Measurements from ENCODE around the gene LEKR1.
"Not testable (repeated sequence)": the region's sequence is repeated elsewhere in the genome, so short reads cannot be mapped to it uniquely, and the experiment has no call there.

LEKR1 gene

DNA sequence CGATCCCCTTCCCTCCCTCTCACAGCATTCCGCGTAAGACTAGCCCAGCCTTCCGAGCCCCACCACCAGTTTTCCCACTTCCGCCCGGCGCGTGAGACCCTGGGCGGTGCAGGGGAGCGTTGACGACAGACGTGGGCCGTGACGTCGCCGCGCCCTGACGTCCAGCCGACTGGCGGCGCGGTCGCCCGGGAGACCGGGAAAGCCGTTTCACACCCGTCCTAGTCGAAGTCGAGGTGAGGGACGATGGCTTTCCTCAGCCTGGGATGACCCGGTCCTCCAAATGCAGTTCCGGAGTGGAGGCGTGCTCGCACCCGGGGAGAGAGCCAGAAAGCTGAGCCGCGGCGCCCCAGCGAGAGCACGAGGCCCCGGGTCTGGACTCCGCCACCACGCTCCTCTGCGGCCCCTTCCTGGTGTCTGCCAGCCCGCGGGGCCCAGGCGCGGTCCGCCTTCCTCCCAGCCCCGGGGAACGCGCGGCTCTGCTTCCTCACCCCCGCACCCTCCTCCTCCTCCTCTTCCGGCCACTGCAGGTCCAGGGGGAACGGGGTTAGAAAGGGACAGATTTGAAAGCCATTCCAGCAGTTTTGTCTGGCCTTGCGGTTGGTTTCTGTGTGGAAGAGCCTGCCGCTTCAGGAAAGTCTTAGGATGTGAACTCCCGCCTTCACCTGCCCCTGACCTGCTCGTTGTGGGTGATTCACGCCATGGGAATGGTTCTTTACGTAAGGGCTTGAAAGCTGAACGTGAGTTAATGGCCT, at the start of gene LEKR1:
Gene LEKR1, plus strand, starts transcription at position 210 of the 752 bp plus-strand sequence. CDS start 2,977 bp downstream, outside the sequence.
- peak; percentile 92 for DNase-seq (ENCODE audit: low spot score)

DNA sequence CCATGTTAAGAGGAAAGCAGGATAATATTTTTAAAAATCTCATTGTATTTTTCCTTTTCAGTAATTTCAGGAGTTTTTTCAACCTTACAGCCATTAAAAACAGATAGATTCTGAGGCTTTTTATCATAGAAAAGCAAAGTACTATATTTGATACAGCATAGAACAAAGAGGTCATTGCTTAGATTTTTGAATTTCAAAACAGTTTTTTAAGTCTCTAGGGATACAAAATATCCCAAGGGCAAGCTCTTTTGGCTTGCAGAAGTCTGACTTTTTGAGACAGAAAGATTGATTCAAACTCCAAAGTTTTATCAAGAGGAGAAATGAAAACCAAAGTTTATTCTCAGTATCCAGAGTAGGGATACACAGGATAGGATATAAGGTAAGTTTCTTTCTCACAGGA, 49.3 kb upstream of the LEKR1 start:
- DNase-seq (ENCODE audit: low spot score), result no peak

GRCh38 chr3:156781310-156782230, 44.6 kb upstream of the LEKR1 start:
- no peak for DNase-seq (ENCODE audit: low spot score)

DNA sequence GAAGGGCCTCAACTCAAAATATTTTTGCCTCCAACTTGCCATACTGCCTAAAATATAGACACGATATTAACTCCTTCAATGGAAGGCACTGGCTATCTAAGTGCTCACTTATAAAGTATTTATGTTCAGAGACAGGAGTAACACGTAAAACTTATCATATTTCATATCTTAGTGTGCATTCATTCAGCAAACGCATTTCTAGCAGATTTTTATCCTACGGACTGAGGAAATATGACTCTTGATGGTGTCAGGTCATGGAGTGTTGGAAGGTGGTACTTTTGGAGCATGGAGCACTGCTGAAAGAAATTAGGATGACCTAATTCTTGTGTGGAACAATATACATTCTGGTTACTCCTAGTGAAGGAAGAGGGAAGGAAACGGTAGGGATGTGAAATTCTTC, 43.8 kb upstream of the LEKR1 start:
- no peak for DNase-seq (ENCODE audit: low spot score)

DNA sequence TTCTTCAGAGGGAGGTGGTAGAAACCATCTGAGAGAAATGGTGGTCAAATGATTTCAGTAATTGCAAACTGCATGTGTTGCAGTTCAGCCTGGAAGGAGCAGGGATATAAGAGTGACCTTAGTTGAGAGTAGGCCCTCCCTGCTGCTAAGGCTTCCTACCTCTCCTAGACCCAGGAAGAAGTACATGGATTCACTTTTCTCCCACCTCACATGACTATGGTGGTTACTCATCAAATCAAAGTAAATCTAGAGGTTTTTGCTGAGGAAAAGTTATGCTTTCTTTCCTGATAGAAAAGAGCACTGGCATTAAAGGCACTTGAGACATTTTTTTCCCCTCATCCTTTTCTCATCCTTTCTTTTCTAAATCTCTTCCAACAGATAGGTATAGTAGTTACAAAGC, 43.2 kb upstream of the LEKR1 start:
- DNase-seq (ENCODE audit: low spot score), result no peak

- DNase-seq (ENCODE audit: low spot score), result no peak
These were observed 39.2 kb upstream of the LEKR1 start for GRCh38 chr3:156787001-156787400.

DNA sequence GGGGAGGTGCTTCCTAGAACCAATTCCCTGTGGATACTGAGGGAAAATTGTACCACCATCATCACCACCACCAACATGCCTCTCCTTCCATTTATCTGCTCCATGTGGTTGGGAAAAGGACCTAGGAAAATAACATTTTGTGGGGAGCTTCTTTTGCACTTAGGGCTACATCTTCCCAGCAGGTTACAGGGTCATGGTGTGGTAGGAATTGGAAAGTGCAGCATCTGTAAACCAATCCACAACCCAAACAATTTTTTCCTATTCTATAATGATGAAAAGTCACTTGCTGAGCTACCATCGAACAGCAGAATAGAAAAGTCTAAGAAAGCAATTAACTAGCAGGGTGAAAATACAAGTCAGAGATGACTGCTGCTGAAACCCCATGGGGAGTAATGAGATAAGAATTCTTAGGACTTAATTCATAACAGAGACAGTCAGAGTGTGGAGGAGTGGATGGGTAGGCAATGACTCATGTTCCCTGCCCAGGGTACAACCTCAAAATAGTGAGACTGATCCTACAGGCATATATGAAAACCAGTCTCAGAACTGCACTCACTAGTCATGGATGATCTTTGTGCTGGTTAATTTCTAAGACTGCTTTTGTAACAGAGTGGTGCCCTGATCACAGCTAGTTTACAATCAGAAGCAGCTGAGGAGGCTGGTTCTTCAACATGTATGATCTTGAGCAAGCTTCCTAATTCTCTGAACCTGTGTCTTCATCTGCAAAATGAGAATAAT, 38.1 kb upstream of the LEKR1 start:
- DNase-seq (ENCODE audit: low spot score), result peak; percentile 84

DNA sequence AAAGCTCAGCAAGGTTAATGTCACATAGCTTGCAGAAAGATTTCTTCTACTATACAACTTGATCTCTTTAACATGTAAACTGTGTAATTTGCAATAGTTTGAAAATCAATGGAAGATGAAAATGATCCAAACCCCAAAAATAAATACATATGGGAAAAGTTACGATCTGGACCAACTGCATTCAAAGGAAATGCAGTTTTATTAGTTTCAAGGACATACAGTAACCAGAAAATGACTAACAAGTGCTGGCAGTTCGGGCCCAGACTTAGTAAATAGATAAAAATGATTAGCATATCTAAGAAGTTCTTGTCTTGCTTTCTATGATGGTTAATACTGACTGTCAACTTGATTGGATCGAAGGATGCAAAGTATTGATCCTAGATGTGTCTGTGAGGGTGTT, 37.3 kb upstream of the LEKR1 start:
- DNase-seq (ENCODE audit: low spot score), result no peak

DNA sequence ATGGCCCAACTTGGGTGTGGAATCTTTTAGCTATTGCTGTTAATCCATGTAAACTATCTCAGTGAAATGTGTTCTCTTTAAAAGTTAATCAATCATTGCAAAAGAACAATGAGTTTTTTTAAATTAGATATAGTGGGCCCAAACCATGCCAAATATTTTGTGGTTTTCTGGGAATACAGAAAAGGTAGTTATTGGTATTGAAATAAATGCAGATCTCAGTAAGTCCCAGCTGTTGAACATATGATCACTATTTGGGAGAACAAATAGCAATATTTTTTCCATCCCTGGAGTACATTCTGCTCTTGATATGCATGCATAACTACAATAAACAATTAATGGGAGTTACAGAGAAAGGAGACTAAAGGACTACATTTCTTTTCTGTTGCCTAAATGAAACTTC, 36.0 kb upstream of the LEKR1 start:
- DNase-seq (ENCODE audit: low spot score), result peak; percentile 29

DNA sequence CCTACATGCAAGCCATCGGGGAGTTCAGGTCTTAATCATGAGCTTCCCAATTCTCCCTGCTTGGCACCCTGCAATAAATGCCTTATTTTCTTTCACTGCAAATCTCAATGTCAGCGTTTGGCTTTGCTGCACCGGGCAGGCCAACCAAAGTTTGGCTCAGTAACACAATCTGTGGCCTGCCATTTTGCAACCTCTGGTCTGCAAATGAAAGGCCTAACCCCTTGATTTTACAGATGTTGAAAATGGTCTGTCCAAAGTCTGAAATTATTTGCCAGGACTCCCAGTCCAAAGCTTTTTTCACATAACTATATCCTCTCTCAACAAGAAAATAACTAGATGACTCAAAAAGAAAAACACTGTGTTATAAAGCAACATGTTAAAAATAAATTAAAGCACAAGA, 34.0 kb upstream of the LEKR1 start:
- no peak for DNase-seq (ENCODE audit: low spot score)

GRCh38 chr3:156792536-156792935, 33.6 kb upstream of the LEKR1 start:
- DNase-seq (ENCODE audit: low spot score), result no peak

DNA sequence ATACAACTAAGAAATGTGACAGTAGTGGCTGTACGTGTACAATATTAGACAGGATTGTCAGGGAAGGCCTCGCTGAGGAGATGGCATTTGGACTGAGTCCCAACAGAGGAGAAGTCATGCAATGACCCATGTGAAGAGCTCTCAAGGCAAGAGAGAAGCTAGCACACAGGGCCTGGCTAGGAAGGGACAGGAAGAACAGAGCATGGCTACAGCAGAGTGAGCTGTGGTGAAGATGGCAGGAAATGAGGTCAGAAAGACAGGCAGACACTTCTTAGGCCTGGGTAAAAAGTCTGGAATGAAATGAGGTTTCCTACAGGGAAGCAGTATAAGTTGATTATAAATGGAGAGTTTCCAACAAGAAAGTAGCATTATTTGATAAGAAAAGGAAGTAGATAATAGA, 33.2 kb upstream of the LEKR1 start:
- DNase-seq (ENCODE audit: low spot score), result no peak

GRCh38 chr3:156793400-156793799, 32.8 kb upstream of the LEKR1 start:
- no peak for DNase-seq (ENCODE audit: low spot score)

GRCh38 chr3:156793851-156794250, 32.3 kb upstream of the LEKR1 start:
- no peak for DNase-seq (ENCODE audit: low spot score)

- no peak for DNase-seq (ENCODE audit: low spot score)
These were observed 30.2 kb upstream of the LEKR1 start for GRCh38 chr3:156795890-156796481.

DNA sequence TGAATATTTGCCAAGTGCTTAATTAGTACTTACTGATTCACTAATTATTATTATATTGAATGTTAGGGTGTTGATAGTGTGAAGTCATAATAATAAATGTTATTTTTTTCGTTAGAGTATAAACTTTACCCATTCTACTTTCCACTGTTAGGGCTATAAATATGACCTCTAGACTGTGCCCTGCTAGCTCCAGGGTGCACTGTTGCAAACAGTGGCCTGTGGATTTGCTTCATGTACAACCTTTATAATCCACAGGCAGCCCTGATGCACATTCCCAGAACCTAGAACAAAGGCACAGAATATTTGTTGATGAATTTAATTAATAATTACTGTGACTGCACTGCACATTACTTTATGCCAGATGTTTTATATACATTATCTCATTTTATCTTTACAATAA, 28.8 kb upstream of the LEKR1 start:
- DNase-seq (ENCODE audit: low spot score), result no peak

DNA sequence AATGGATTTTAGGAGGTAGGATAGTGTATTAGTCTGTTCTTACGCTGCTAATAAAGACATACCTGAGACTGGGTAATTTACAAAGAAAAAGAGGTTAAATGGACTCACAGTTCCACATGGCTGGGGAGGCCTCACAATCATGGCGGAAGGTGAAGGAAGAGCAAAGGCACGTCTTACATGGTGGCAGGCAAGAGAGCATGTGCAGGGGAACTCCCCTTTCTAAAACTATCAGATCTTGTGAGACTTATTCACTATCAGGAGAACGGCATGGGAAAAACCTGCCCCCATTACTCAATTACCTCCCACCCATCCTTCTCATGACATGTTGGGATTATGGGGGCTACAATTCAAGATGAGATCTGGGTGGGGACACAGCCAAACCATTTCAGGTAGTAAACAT, 25.9 kb upstream of the LEKR1 start:
- DNase-seq (ENCODE audit: low spot score), result not testable (repeated sequence)

GRCh38 chr3:156801746-156802145, 24.4 kb upstream of the LEKR1 start:
- DNase-seq (ENCODE audit: low spot score), result no peak

DNA sequence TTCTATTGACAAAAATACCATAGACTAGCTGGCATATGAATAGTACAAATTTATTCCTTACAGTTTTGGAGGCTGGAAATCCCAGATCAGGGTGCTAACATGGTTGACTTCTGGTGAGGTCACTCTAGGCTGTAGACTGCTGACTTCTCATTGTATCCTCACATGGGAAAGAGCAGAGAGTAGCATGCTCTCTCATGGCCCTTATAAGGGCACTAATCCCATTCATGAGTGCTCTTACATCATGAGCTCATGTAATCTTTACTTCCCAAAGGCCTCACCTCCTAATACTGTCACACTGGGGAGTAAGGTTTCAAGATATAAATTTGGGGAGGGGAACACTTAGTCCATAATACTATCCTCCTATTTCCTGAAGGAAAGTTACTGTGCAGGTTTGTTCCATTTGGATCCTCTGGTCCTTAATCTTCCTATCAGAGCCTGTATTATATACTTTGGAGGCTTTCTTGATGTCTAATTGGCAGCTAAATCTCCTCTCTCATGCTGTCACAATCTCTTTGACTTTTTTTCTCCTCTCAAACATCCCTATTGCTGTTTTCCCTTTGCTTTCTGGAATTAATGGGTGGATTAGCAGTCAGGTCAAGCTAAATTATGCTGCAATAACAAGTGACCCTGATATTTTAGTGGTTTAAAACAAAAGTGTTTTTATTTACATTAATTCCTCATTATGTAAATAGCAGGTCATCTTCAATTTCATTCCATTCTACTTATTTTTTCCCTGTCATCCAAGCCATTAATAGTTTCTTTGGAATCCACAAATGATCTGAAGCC, 23.1 kb upstream of the LEKR1 start:
- no peak for DNase-seq (ENCODE audit: low spot score)

DNA sequence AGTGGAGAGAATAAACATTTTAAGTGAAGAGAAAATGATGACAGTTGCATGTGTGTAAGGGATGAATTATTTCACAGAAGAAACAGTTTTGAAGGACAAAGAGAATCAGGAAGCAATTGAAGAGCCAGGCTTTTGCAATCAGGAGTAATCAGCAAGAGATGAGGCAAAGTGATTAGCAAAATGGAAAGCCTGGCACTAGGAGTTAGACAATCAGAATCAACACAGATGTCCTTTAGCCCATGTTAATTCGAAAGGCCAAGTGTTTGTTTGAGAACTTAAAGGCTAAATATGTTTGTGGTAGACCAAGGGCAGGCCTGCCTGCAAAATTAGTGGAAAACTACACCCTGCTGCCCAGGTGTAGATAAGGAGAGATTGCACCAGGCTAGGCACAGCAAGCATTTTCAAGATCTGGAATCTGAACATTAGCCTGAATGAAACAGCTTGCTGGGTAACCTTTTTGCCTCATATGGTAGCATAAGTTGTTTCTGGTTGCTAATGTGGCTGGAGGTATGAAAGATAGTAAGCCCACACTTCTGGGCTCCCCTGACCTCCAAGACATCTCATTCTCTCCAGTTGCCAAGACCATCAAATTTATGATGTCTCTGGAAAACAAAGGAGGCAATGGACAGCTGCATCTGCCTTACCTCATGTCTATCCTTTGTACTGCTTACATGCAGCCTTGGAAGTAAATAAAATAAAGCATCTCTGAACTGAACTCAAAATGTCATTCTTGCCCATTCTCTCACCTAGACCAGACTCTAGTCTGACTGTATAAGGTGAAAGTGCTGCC, 22.0 kb upstream of the LEKR1 start:
- no peak for DNase-seq (ENCODE audit: low spot score)

- no peak for DNase-seq (ENCODE audit: low spot score)
These were observed 19.5 kb upstream of the LEKR1 start for GRCh38 chr3:156806698-156807097.

Measured in GM03348 (cell line).